Ovary (tissue), 9 donors: Measurements from ENCODE around the gene ARHGEF17. TPM values are rescaled to one million over a fixed set of nuclear protein-coding genes. Genes with fewer than 3 reads are reported as not detected.
A peak's percentile ranks its signal among the peaks of the same experiment; 100 is the strongest.

Source experiments
- DNase-seq, 5 donors: peaks; one replicate each; pipeline ENCODE4 v3.0.0-alpha.2; 2019 to 2020
- H3K27ac ChIP-seq, 2 donors: fragments of 200-600 bp; one replicate each; pipeline versions ENCODE4 v1.5.1 to v1.8.0; 2019 to 2022
- H3K27me3 ChIP-seq: fragments of 200-600 bp; one replicate; pipeline ENCODE4 v1.8.0; 2022
- H3K36me3 ChIP-seq: fragments of 200-600 bp; sonication (generic); one replicate; pipeline ENCODE4 v1.5.1; 2019
- H3K4me1 ChIP-seq: one replicate; pipeline ENCODE4 v1.8.1; 2013; ENCODE audit warnings: mild to moderate bottlenecking, moderate library complexity; ENCODE audit not compliant: insufficient read depth
- H3K4me3 ChIP-seq: fragments of 200-600 bp; sonication (generic); one replicate; pipeline ENCODE4 v1.5.1; 2017
- H3K9me3 ChIP-seq, 2 donors: fragments of 200-600 bp in 1 of 2; sonication (generic) in 1 of 2; one replicate each; pipeline versions ENCODE4 v1.5.1 to v1.8.1; 2013 to 2019; ENCODE audit warnings: mild to moderate bottlenecking in 1 of 2, moderate library complexity in 1 of 2
- CTCF ChIP-seq, 3 donors: fragments of 450-650 bp in 2 of 3; fragments of 200-600 bp in 1 of 3; IDR thresholded peaks; one replicate each; pipeline versions ENCODE4 v1.5.1 to v1.8.0; 2016 to 2022; ENCODE audit warnings: antibody characterized with exemption in 3 of 3, mild to moderate bottlenecking in 1 of 3
- EP300 ChIP-seq: sonication (generic); formaldehyde crosslinking; IDR thresholded peaks from one replicate; pipeline ENCODE4 v1.6.1; 2017; ENCODE audit warnings: antibody characterized with exemption
- POLR2A ChIP-seq: fragments of 450-650 bp; IDR thresholded peaks from one replicate; pipeline ENCODE4 v1.6.1; 2017; ENCODE audit warnings: antibody characterized with exemption, mild to moderate bottlenecking, moderate library complexity
- WGBS, 3 donors: extraction: QIAGEN DNeasy Blood & Tissue Kit in 1 of 3; methylation state at CpG; one replicate each; pipeline versions ENCODE4 v1.1.5 to v1.1.7; 2013 to 2017; 5-methylcytosine and 5-hydroxymethylcytosine counted together
- intact Hi-C, 4 donors: fragments of 100-400 bp; cut with DNase I; formaldehyde crosslinking; loops; one replicate each; pipeline versions ENCODE4 v1.11.0 to v1.15.1; 2022 to 2023
- polyA plus RNA-seq, 2 donors: library from polyadenylated mRNA; stranded (reverse); fragments of 200-250 nt in 1 of 2; fragments of 350-450 nt in 1 of 2; fragmentation: Illumina TruSeq in 1 of 2; extraction: RNeasy Lipid Tissue Mini Kit (QIAGEN cat#74804) in 1 of 2; gene quantifications; one replicate each; pipeline ENCODE4 v1.2.3, GENCODE V29; 2013 to 2014
- total RNA-seq, 7 donors: library from RNA; depleted of rRNA in 2 of 7; stranded (reverse); fragments of >200 nt in 2 of 7; fragmentation: NEBNext Ultra II Directional in 3 of 7; extraction: Animal tissue kit (Norgen Biotek cat#: 25700) in 3 of 7; gene quantifications; one replicate each; pipeline versions ENCODE4 v1.1.0 to v1.2.4, GENCODE V29; 2016 to 2023
- donor health status: DM: no; HTN: no; CAD: no; lungs with moderate emphysema.
- donor health status: DM: no; HTN: no; CAD: no.
- donor health status: Bipolar disorder and iron deficiency.
- donor health status: DM: yes; HTN: yes; CAD: no.
- donor health status: DM: no; HTN: no; CAD: no.
- donor health status: DM: yes; HTN: yes; CAD: no.

ARHGEF17 gene
- total and polyA plus RNA-seq, 9 donors: 21.0 to 83.8 (median 46.0) TPM

GRCh38 chr11:73298233-73298632 lies 9.8 kb upstream of the ARHGEF17 start:
- Histone ChIP-seq H3K36me3 (no peaks in the 10 kb centered on the region), H3K9me3 (no peaks in the 10 kb centered on the region), H3K4me3 (no peak overlapping the region), H3K4me1 (no peaks in the 10 kb centered on the region), H3K27me3 (no peaks in the 10 kb centered on the region), H3K27ac (no peak overlapping the region)
- DNase-seq: peak in 1 of 5 donors; percentile 10
- intact Hi-C loops: loop anchor here in 3 of 4 donors (5.0 to 10.0 kb wide), 3 partner anchors 39 to 97 kb away; no protein-coding TSS in a partner anchor
- TF ChIP-seq CTCF (IDR thresholded peaks at IDR 0.05): no peak
- no peak for TF ChIP-seq EP300
- no peak for TF ChIP-seq POLR2A
- 72 to 78% (median 75%) methylated on average over 5 of the region's 5 CpGs for WGBS, 3 donors

- intact Hi-C loops: loop anchor here (2.0 to 10.0 kb wide), 4 partner anchors 38 to 95 kb away; no protein-coding TSS in a partner anchor
- H3K4me3 ChIP-seq: no peak overlapping the region
- TF ChIP-seq POLR2A (no peak), EP300 (no peak), CTCF (IDR thresholded peaks at IDR 0.05) (no peak)
- no peak for DNase-seq
- no peaks in the 10 kb centered on the region for H3K9me3 ChIP-seq
- no peaks in the 10 kb centered on the region for H3K4me1 ChIP-seq
- H3K36me3 ChIP-seq: no peaks in the 10 kb centered on the region
- no peak overlapping the region for H3K27ac ChIP-seq
- no peaks in the 10 kb centered on the region for H3K27me3 ChIP-seq
- 80 to 87% (median 84%) methylated on average over 10 of the region's 10 CpGs for WGBS, 3 donors
Observed at GRCh38 chr11:73299751-73300150, 8.3 kb upstream of the ARHGEF17 start.

- H3K9me3 ChIP-seq: no peaks in the 10 kb centered on the region
- H3K27me3 ChIP-seq: no peaks in the 10 kb centered on the region
- peaks cover 18% of the 10 kb centered on the region for H3K4me1 ChIP-seq
- H3K27ac ChIP-seq: peak overlapping the region in 1 of 2 donors; percentile 96
- intact Hi-C loops: loop anchor here in 2 of 4 donors (2.0 kb wide), 1 partner anchor 29 kb away; no protein-coding TSS in a partner anchor
- TF ChIP-seq POLR2A: no peak
- no peak for TF ChIP-seq CTCF (IDR thresholded peaks at IDR 0.05)
- TF ChIP-seq EP300: no peak
- WGBS, 3 donors: 52 to 68% (median 64%) methylated on average over 7 of the region's 7 CpGs
- H3K4me3 ChIP-seq: no peak overlapping the region
- no peaks in the 10 kb centered on the region for H3K36me3 ChIP-seq
- DNase-seq: peak in 1 of 5 donors; percentile 37
Observed at GRCh38 chr11:73306069-73306841, 1.8 kb upstream of the ARHGEF17 start.

GRCh38 chr11:73306977-73307322 lies 1.1 kb upstream of the ARHGEF17 start:
- no peaks in the 10 kb centered on the region for H3K36me3 ChIP-seq
- no peaks in the 10 kb centered on the region for H3K27me3 ChIP-seq
- peak overlapping the region; percentile 96 for H3K27ac ChIP-seq
- DNase-seq: no peak
- intact Hi-C loops: loop anchor here in 3 of 4 donors (1.0 to 2.0 kb wide), 2 partner anchors 28 kb away; no protein-coding TSS in a partner anchor
- WGBS, 3 donors: 7 to 11% (median 9%) methylated on average over 18 of the region's 18 CpGs
- no peaks in the 10 kb centered on the region for H3K9me3 ChIP-seq
- TF ChIP-seq EP300: no peak
- no peak for TF ChIP-seq CTCF (IDR thresholded peaks at IDR 0.05)
- no peak for TF ChIP-seq POLR2A
- H3K4me3 ChIP-seq: peak overlapping the region; percentile 86
- peaks cover 25% of the 10 kb centered on the region for H3K4me1 ChIP-seq
